OCI-LY1 (cell line): ENCODE measurements around the gene DNAJC5G.

Source experiments
- CTCF ChIP-seq: fragments of 200-600 bp; sonication (generic), shearing (Covaris generic); IDR thresholded peaks from 2 replicates; pipeline ENCODE4 v1.5.1; 2017; ENCODE audit warnings: mild to moderate bottlenecking, antibody characterized with exemption, low read length, moderate library complexity, mixed read lengths
- EZH2 ChIP-seq: fragments of 200-600 bp; sonication (generic), shearing (Covaris generic); IDR thresholded peaks from 2 replicates; pipeline ENCODE4 v1.8.0; 2017; ENCODE audit warnings: borderline replicate concordance, mixed run types, mild to moderate bottlenecking, antibody characterized with exemption, low read length, moderate library complexity, mixed read lengths

GRCh38 chr2:27236136-27236535 lies 39.1 kb upstream of the DNAJC5G start:
- TF ChIP-seq CTCF, result no peak
- TF ChIP-seq EZH2, result no peak
